ENCODE data around the gene PORCN.

Gene PORCN

DNA sequence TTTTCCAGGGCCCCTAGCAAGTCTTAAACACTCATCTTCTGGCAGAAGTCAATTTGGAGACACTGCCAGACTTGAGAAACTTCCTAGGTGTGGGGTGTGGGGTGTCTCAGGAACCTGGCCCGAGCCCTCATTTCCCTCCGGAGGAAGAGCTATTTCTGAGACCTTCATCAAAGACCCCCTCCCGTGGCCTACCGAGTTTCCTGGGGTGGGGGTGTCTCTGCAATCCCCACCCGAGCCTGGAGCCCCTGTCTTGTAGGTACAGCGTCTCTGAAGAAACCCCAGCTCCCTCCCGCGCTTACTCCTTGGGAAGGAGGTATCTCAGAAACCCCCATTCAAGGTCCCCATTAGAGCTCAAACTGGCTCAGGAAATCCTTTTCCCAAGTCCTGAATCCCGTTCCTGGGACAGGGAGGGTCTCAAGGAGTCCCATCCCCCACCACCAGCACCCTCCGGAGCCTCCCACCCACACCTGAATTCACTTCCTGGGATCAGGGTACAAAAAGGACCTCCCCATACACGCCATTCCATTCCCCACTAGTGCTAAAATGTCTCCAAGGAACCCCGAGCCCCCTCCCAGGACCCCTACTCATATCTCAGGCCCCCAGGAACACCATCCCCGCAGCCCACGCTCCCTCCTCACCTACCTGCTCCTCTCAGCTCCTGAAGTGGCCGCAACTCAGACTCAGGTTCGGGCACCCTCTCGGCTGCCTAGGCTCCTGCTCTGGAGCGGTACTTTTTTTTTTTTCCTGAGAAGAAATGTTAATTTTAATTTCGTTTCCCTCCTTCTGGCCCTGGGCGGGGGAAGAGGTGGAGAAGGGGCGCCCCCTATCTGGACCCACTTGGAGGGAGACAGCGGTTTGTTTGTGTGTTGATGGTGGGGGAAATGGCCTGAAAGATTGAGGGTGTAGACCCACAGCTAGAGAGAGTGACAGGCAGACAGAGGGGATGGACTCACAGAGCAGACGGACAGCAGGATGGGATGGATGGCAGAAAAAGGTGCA is 39.8 kb upstream of the PORCN start:
- Histone ChIP-seq H3K27me3 (ENCODE audit: control insufficient read depth, insufficient read depth, low read length, poor library complexity, severe bottlenecking) (no peaks in the 10 kb centered on the region), H3K4me1 (ENCODE audit: control insufficient read depth, insufficient read depth, low read length) (peaks cover 23% of the 10 kb centered on the region), H3K36me3 (ENCODE audit: control insufficient read depth, insufficient read depth, low read length) (no peaks in the 10 kb centered on the region), H3K9me3 (ENCODE audit: control insufficient read depth, low read length) (no peaks in the 10 kb centered on the region), H3K4me3 (ENCODE audit: insufficient read depth, low read depth, low read length) (peak overlapping the region; percentile 23), H3K27ac (ENCODE audit: insufficient read depth, low read depth, low read length, poor library complexity, severe bottlenecking) (no peak overlapping the region)
- 6% methylated on average over 19 to 22 of the region's 23 CpGs for WGBS, 2 experiments

DNA sequence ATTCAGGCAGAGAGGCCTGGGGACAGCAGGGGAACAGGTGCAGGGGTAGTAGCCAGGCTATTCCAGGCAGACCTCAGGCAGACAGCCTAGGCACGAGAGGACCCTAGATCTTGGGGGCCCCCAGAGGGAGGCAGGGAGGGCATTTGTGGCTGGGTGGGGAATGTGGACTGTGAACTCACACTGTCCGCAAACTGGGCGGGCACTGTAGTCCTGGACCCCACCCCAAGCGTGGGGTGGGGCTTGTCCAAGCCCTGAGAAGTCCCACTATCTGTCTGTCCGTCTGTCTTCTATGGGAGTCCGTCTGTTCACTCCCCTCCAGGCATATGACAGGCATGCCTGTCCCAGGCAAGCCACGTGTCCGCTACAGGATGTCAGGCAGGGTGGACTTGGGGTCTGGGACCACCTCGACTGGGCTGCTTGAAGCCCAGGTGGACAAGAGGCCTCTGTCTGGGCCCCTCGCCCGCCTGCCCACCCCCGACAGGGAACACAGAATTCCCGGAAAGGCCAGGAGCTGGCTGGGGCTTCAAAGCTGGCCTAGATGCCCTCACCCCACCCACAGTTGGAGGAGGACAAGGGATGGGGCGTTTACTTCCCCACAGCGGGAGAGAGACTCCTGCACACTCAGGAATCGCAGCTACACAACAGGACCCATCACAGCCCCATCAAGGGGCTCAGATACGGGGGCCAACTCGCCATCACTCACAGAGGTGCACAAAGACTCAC is 38.5 kb upstream of the PORCN start, which contains the start of gene SLC38A5:
TSS of gene SLC38A5 (minus strand) at position 151 of the 723 bp plus-strand sequence. CDS start 2,336 bp downstream, outside the sequence.
- Histone ChIP-seq H3K4me1 (ENCODE audit: control insufficient read depth, insufficient read depth, low read length) (peaks cover 23% of the 10 kb centered on the region), H3K9me3 (ENCODE audit: control insufficient read depth, low read length) (no peaks in the 10 kb centered on the region), H3K27me3 (ENCODE audit: control insufficient read depth, insufficient read depth, low read length, poor library complexity, severe bottlenecking) (no peaks in the 10 kb centered on the region), H3K4me3 (ENCODE audit: insufficient read depth, low read depth, low read length) (peak within 1 kb of the TSS; percentile 23), H3K36me3 (ENCODE audit: control insufficient read depth, insufficient read depth, low read length) (no peaks in the 10 kb centered on the region), H3K27ac (ENCODE audit: insufficient read depth, low read depth, low read length, poor library complexity, severe bottlenecking) (no peak within 1 kb of the TSS)
- WGBS, 2 experiments, result 92% methylated on average over 18 of the region's 18 CpGs

DNA sequence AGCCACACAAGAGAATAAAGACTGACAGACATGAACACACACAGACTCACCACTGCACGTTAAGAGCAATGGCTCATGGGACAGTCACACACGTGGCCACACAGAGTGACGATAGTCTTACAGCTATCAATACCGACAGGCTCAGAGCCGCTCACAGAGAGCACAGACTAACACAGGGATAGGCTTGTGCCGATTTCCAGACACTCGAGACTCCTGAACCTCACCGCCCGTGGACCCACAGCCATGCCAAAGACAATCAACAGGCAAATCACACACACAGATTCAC is 38.0 kb upstream of the PORCN start:
- H3K36me3 ChIP-seq (ENCODE audit: control insufficient read depth, insufficient read depth, low read length), result no peaks in the 10 kb centered on the region
- 92 to 94% methylated on average over 9 of the region's 9 CpGs for WGBS, 2 experiments
- no peaks in the 10 kb centered on the region for H3K9me3 ChIP-seq (ENCODE audit: control insufficient read depth, low read length)

GRCh38 chrX:48471504-48471903 is 37.3 kb upstream of the PORCN start:
- Histone ChIP-seq H3K4me3 (ENCODE audit: insufficient read depth, low read depth, low read length) (no peak overlapping the region), H3K4me1 (ENCODE audit: control insufficient read depth, insufficient read depth, low read length) (peaks cover 23% of the 10 kb centered on the region), H3K27ac (ENCODE audit: insufficient read depth, low read depth, low read length, poor library complexity, severe bottlenecking) (no peak overlapping the region), H3K27me3 (ENCODE audit: control insufficient read depth, insufficient read depth, low read length, poor library complexity, severe bottlenecking) (no peaks in the 10 kb centered on the region), H3K9me3 (ENCODE audit: control insufficient read depth, low read length) (no peaks in the 10 kb centered on the region), H3K36me3 (ENCODE audit: control insufficient read depth, insufficient read depth, low read length) (no peaks in the 10 kb centered on the region)
- WGBS, 2 experiments, result 93 to 94% methylated on average over 8 of the region's 8 CpGs

More for the DNA sequence above, 38.0 kb upstream of the PORCN start:
- H3K27me3 ChIP-seq (ENCODE audit: control insufficient read depth, insufficient read depth, low read length, poor library complexity, severe bottlenecking), result no peaks in the 10 kb centered on the region
- H3K4me3 ChIP-seq (ENCODE audit: insufficient read depth, low read depth, low read length), result no peak overlapping the region
- H3K27ac ChIP-seq (ENCODE audit: insufficient read depth, low read depth, low read length, poor library complexity, severe bottlenecking), result no peak overlapping the region
- H3K4me1 ChIP-seq (ENCODE audit: control insufficient read depth, insufficient read depth, low read length), result peaks cover 23% of the 10 kb centered on the region

- no peaks in the 10 kb centered on the region for H3K9me3 ChIP-seq (ENCODE audit: control insufficient read depth, low read length)
- H3K27ac ChIP-seq (ENCODE audit: insufficient read depth, low read depth, low read length, poor library complexity, severe bottlenecking), result peak overlapping the region; percentile 60
- peaks cover 22% of the 10 kb centered on the region for H3K4me1 ChIP-seq (ENCODE audit: control insufficient read depth, insufficient read depth, low read length)
- H3K4me3 ChIP-seq (ENCODE audit: insufficient read depth, low read depth, low read length), result no peak overlapping the region
- no peaks in the 10 kb centered on the region for H3K27me3 ChIP-seq (ENCODE audit: control insufficient read depth, insufficient read depth, low read length, poor library complexity, severe bottlenecking)
- no peaks in the 10 kb centered on the region for H3K36me3 ChIP-seq (ENCODE audit: control insufficient read depth, insufficient read depth, low read length)
- WGBS, 2 experiments, result 79 to 83% methylated on average over 7 to 9 of the region's 9 CpGs
Measured at GRCh38 chrX:48472225-48472624, 36.6 kb upstream of the PORCN start.

- Histone ChIP-seq H3K36me3 (ENCODE audit: control insufficient read depth, insufficient read depth, low read length) (no peaks in the 10 kb centered on the region), H3K27ac (ENCODE audit: insufficient read depth, low read depth, low read length, poor library complexity, severe bottlenecking) (peak overlapping the region; percentile 60)
- WGBS, 2 experiments, result 20 to 26% methylated on average over 10 to 11 of the region's 12 CpGs
Measured at GRCh38 chrX:48472851-48473703, 35.7 kb upstream of the PORCN start.

GRCh38 chrX:48473704-48473990 is 35.1 kb upstream of the PORCN start:
- Histone ChIP-seq H3K27me3 (ENCODE audit: control insufficient read depth, insufficient read depth, low read length, poor library complexity, severe bottlenecking) (no peaks in the 10 kb centered on the region), H3K4me3 (ENCODE audit: insufficient read depth, low read depth, low read length) (no peak overlapping the region), H3K4me1 (ENCODE audit: control insufficient read depth, insufficient read depth, low read length) (peaks cover 9% of the 10 kb centered on the region), H3K9me3 (ENCODE audit: control insufficient read depth, low read length) (no peaks in the 10 kb centered on the region), H3K36me3 (ENCODE audit: control insufficient read depth, insufficient read depth, low read length) (no peaks in the 10 kb centered on the region), H3K27ac (ENCODE audit: insufficient read depth, low read depth, low read length, poor library complexity, severe bottlenecking) (peak overlapping the region; percentile 8)
- WGBS, 2 experiments, result 22 to 23% methylated on average over 9 of the region's 9 CpGs

More at GRCh38 chrX:48472851-48473703, 35.7 kb upstream of the PORCN start:
- H3K9me3 ChIP-seq (ENCODE audit: control insufficient read depth, low read length), result no peaks in the 10 kb centered on the region
- H3K4me3 ChIP-seq (ENCODE audit: insufficient read depth, low read depth, low read length), result no peak overlapping the region
- H3K27me3 ChIP-seq (ENCODE audit: control insufficient read depth, insufficient read depth, low read length, poor library complexity, severe bottlenecking), result no peaks in the 10 kb centered on the region
- H3K4me1 ChIP-seq (ENCODE audit: control insufficient read depth, insufficient read depth, low read length), result peaks cover 14% of the 10 kb centered on the region

DNA sequence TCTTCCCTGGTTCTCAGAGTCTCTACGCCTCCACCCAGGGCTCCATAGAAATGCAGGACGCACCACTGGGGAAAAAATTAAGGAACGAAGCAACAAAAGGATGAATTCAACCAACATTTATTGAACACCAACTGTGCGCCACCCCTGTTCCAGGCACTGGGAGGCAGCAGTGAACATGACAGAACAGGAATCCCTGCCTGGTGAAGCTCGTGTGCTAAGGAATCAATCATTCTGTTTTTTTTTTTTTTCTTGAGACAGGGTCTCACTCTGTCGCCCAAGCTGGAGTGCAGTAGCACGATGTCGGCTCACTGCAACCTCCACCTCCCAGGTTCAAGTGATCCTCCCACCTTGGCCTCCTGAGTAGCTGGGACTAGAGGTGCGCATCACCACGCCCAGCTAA is 34.7 kb upstream of the PORCN start:
- Histone ChIP-seq H3K27ac (ENCODE audit: insufficient read depth, low read depth, low read length, poor library complexity, severe bottlenecking) (no peak overlapping the region), H3K4me3 (ENCODE audit: insufficient read depth, low read depth, low read length) (no peak overlapping the region), H3K27me3 (ENCODE audit: control insufficient read depth, insufficient read depth, low read length, poor library complexity, severe bottlenecking) (no peaks in the 10 kb centered on the region), H3K4me1 (ENCODE audit: control insufficient read depth, insufficient read depth, low read length) (peaks cover 9% of the 10 kb centered on the region), H3K9me3 (ENCODE audit: control insufficient read depth, low read length) (no peaks in the 10 kb centered on the region), H3K36me3 (ENCODE audit: control insufficient read depth, insufficient read depth, low read length) (no peaks in the 10 kb centered on the region)
- WGBS, 2 experiments, result 41 to 46% methylated on average over 10 of the region's 10 CpGs

- 81 to 83% methylated on average over 6 of the region's 6 CpGs for WGBS, 2 experiments
- H3K27ac ChIP-seq (ENCODE audit: insufficient read depth, low read depth, low read length, poor library complexity, severe bottlenecking), result no peak overlapping the region
- no peaks in the 10 kb centered on the region for H3K36me3 ChIP-seq (ENCODE audit: control insufficient read depth, insufficient read depth, low read length)
- no peaks in the 10 kb centered on the region for H3K9me3 ChIP-seq (ENCODE audit: control insufficient read depth, low read length)
- H3K27me3 ChIP-seq (ENCODE audit: control insufficient read depth, insufficient read depth, low read length, poor library complexity, severe bottlenecking), result no peaks in the 10 kb centered on the region
- H3K4me3 ChIP-seq (ENCODE audit: insufficient read depth, low read depth, low read length), result no peak overlapping the region
- H3K4me1 ChIP-seq (ENCODE audit: control insufficient read depth, insufficient read depth, low read length), result peaks cover 9% of the 10 kb centered on the region
Measured at GRCh38 chrX:48474581-48474980, 34.2 kb upstream of the PORCN start.
